Nephron progenitor cell (in vitro differentiated cells): ENCODE data around the gene EZH2.

ENCODE experiments used
- DNase-seq: peaks from one replicate; pipeline ENCODE4 v3.0.0; 2021
- H3K27ac Mint-ChIP-seq: 2 replicates; pipeline ENCODE4 v1.8.0; 2021; ENCODE audit warnings: mild to moderate bottlenecking, moderate library complexity, mixed read lengths
- H3K27me3 Mint-ChIP-seq: 2 replicates; pipeline ENCODE4 v1.8.0; 2021; ENCODE audit warnings: mild to moderate bottlenecking, low read depth, mixed read lengths; ENCODE audit not compliant: poor library complexity
- H3K36me3 Mint-ChIP-seq: 2 replicates; pipeline ENCODE4 v1.8.0; 2021; ENCODE audit warnings: low read depth, mixed read lengths
- H3K4me1 Mint-ChIP-seq: 2 replicates; pipeline ENCODE4 v1.8.0; 2021; ENCODE audit warnings: mixed read lengths
- H3K4me3 Mint-ChIP-seq: 2 replicates; pipeline ENCODE4 v1.8.0; 2021; ENCODE audit warnings: mild to moderate bottlenecking, moderate library complexity, mixed read lengths
- H3K9me3 Mint-ChIP-seq: 2 replicates; pipeline ENCODE4 v1.8.0; 2021; ENCODE audit warnings: mild to moderate bottlenecking, moderate library complexity, mixed read lengths
- TF ChIP-seq, protein P1 (sequence below): fragments of 200-600 bp; sonication (generic); IDR thresholded peaks from 2 replicates; pipeline ENCODE4 v1.5.0; 2021; ENCODE audit warnings: antibody characterized with exemption

EZH2 gene

DNA sequence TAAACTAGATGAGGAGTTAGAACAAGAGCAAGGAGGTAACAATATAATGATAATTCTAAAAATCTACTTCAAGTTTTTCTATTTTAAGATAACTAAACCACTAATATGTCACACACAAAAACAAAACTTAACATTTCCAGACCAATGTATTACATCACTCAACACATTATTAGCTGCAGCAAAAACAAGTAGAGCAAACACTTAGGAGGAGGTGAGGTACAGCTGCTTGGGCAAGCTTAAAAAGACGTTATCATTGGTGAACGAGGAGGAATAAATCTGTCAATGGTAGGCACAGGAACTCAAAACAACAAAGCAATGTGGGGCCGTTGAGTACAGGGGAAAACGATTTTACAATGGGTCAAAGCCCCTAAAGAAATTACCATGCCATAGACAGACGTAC is 58.8 kb downstream of the EZH2 start:
- Mint-ChIP-seq H3K27me3 (no peaks in the 10 kb centered on the region), H3K27ac (peak overlapping the region; percentile 73), H3K9me3 (no peaks in the 10 kb centered on the region), H3K36me3 (peaks cover 51% of the 10 kb centered on the region), H3K4me3 (no peak overlapping the region), H3K4me1 (peaks cover 16% of the 10 kb centered on the region)
- DNase-seq = no peak
- TF ChIP-seq, protein P1, sequence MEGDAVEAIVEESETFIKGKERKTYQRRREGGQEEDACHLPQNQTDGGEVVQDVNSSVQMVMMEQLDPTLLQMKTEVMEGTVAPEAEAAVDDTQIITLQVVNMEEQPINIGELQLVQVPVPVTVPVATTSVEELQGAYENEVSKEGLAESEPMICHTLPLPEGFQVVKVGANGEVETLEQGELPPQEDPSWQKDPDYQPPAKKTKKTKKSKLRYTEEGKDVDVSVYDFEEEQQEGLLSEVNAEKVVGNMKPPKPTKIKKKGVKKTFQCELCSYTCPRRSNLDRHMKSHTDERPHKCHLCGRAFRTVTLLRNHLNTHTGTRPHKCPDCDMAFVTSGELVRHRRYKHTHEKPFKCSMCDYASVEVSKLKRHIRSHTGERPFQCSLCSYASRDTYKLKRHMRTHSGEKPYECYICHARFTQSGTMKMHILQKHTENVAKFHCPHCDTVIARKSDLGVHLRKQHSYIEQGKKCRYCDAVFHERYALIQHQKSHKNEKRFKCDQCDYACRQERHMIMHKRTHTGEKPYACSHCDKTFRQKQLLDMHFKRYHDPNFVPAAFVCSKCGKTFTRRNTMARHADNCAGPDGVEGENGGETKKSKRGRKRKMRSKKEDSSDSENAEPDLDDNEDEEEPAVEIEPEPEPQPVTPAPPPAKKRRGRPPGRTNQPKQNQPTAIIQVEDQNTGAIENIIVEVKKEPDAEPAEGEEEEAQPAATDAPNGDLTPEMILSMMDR = no peak

DNA sequence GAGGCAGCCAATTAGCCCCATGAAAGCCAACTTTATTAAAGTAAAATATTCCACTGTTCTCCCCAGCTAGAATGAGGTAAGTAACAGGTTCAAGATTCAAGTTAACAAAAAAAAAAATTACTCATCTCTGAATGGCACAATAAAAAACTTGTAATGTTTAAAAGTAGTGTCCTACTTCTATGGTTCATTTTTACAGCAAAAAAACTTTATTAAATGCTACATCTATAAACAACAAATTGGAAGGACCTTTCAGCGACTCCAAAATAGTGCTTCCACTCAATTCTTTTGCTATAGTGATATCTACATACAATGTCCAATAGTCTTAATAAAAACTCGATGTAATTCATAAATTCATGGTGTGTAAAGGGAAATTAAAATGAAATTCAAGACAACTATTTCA is 59.2 kb downstream of the EZH2 start:
- no peaks in the 10 kb centered on the region for H3K27me3 Mint-ChIP-seq
- H3K36me3 Mint-ChIP-seq = peaks cover 51% of the 10 kb centered on the region
- H3K9me3 Mint-ChIP-seq = no peaks in the 10 kb centered on the region
- H3K4me3 Mint-ChIP-seq = no peak overlapping the region
- no peak overlapping the region for H3K27ac Mint-ChIP-seq
- DNase-seq = no peak
- peaks cover 16% of the 10 kb centered on the region for H3K4me1 Mint-ChIP-seq
- TF ChIP-seq, protein P1 = no peak

DNA sequence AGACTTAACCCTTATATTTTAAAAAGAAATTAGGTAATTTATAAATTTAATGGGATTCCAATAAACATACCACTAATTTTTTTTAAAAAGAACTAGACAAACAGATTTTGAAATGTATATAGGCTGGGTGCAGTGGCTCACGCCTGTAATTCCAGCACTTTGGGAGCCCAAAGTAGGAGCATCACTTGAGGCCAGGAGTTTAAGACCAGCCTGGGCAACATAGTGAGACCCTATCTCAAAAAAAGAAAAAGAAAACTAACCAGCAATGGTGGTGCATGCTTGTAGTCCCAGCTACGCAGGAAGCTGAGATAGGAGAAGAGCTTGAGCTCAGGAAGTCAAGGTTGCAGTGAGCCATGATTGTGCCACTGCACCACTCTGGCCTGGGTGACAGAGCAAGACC is 62.7 kb downstream of the EZH2 start:
- Mint-ChIP-seq H3K27ac (no peak overlapping the region), H3K9me3 (no peaks in the 10 kb centered on the region), H3K27me3 (no peaks in the 10 kb centered on the region), H3K4me3 (no peak overlapping the region), H3K36me3 (peaks cover 51% of the 10 kb centered on the region), H3K4me1 (peaks cover 16% of the 10 kb centered on the region)
- TF ChIP-seq, protein P1 = no peak
- no peak for DNase-seq

DNA sequence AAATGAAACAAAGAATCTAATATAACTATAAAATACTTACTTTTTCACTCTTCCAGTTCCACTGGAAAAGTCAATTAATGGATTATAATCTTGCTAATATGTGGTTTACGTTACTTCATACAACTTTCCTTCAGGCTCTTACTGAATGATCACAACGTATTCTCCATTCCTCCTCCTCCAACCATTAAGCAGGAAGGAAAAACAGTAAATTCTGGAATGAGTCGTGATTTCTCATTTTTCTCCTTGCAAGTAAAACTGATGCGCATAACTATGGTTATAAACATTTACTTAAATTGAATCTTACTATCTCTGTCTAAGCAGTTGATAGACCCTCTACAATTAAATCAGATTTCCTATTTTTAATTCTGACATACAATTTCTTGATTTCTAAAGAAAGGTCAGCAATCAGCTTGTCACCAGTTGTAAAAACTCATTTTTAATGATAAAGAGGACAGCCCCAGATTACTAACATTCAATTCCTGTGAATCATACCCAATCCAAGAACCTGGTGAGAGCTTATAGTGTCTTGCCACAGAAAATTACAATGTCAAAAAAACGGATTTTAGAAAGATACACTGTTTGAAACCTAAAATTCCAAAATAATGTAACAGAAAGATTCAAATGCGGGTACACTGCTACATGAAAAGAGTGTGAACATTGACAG is 64.3 kb downstream of the EZH2 start:
- TF ChIP-seq, protein P1 = no peak

DNA sequence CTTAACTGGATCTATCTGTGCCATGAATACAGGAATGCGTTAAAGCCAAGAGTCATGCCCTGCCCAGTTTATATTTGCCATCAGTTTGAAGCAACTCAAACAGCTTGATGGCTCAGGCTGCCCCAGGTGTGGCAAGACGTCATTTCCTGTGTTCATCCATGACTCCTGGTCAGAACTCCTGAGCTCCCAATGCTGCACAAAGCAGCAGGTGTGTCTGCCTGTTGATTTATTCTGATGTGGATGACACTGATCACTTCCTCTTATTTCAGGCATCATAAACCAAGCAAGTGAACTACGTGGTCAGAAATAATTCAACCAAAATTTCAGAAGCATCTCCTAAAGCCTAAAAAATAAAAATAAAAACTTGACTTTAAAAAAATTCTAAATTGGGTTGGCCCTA is 68.5 kb downstream of the EZH2 start:
- no peaks in the 10 kb centered on the region for H3K4me1 Mint-ChIP-seq
- TF ChIP-seq, protein P1 = no peak
- peaks cover 60% of the 10 kb centered on the region for H3K36me3 Mint-ChIP-seq

More for the DNA sequence above, 64.3 kb downstream of the EZH2 start:
- Mint-ChIP-seq H3K4me3 (no peak overlapping the region), H3K9me3 (no peaks in the 10 kb centered on the region), H3K27ac (peak overlapping the region; percentile 81), H3K27me3 (no peaks in the 10 kb centered on the region), H3K4me1 (no peaks in the 10 kb centered on the region), H3K36me3 (peaks cover 44% of the 10 kb centered on the region)
- no peak for DNase-seq

DNA sequence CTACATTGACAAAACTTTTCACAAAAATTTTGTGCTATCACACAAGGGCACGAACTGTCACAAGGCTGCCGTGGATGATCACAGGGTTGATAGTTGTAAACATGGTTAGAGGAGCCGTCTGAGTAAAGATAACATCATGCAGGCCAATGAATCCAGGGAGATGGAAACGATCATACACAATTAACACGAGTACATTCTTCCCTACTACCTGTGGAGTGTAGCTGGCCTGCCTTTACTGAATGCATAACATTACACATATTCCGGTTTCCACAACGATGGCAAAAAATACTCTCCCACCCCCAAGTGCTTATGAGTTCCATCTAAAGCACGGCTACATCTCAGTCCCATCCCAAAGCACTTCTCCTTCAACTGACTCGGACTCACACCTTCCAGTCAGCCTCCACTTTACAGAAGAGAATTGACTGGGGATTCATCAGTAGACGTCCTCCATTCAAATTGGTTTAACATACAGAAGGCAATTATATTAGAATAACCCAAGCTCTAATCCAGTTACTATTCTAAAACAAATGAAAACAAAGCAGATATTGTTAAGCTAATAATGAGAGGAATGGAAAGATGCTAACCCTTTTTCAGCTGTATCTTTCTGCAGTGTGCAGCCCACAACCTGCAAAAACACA is 69.0 kb downstream of the EZH2 start:
- TF ChIP-seq, protein P1 = no peak
- no peak overlapping the region for H3K4me3 Mint-ChIP-seq
- H3K27ac Mint-ChIP-seq = peak overlapping the region; percentile 19
- H3K4me1 Mint-ChIP-seq = peaks cover 4% of the 10 kb centered on the region
- H3K9me3 Mint-ChIP-seq = no peaks in the 10 kb centered on the region
- peaks cover 62% of the 10 kb centered on the region for H3K36me3 Mint-ChIP-seq
- H3K27me3 Mint-ChIP-seq = no peaks in the 10 kb centered on the region
- no peak for DNase-seq

More for the DNA sequence above, 68.5 kb downstream of the EZH2 start:
- Mint-ChIP-seq H3K4me3 (no peak overlapping the region), H3K27me3 (no peaks in the 10 kb centered on the region), H3K27ac (no peak overlapping the region), H3K9me3 (no peaks in the 10 kb centered on the region)
- DNase-seq = no peak
